CD4-positive, alpha-beta T cell treated with Interleukin-6 for 4 hours (primary cell): ENCODE results near the gene FRS3.
"Not testable (repeated sequence)": the region's sequence is repeated elsewhere in the genome, so short reads cannot be mapped to it uniquely, and the experiment has no call there.

Experiments
- DNase-seq: peaks from one replicate; pipeline ENCODE4 v3.0.0-alpha.2; 2020; ENCODE audit warnings: mixed read lengths

Gene FRS3

GRCh38 chr6:41767112-41767833 lies 12.4 kb downstream of the FRS3 start:
- no peak for DNase-seq

DNA sequence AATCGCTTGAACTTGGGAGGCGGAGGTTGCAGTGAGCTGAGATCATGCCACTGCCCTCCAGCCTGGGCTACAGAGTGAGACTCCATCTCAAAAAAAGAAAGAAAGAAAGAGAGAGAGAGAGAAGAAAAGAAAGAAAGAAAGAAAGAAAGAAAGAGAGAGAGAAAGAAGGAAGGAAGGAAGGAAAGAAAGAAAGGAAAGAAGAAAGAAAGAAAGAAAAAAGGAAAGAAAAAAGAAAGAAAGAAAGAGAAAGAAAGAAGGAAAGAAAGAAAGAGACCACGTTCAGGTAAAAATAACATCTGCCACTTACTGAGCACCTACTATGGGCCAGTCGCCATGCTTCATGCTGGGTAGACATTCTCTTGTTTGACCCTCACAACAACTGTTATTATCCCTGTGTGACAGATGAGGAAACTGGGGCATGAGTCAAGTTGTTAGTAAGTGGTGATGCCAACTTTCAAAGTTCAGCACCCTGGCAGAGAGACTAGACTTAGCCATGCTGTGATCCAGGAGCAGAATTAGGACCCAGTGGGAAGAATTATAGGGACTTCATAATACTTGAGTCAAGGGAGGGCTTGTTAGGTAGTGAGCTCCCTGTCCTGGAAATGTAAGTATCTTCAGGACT lies 13.5 kb downstream of the FRS3 start:
- DNase-seq, result not testable (repeated sequence)

DNA sequence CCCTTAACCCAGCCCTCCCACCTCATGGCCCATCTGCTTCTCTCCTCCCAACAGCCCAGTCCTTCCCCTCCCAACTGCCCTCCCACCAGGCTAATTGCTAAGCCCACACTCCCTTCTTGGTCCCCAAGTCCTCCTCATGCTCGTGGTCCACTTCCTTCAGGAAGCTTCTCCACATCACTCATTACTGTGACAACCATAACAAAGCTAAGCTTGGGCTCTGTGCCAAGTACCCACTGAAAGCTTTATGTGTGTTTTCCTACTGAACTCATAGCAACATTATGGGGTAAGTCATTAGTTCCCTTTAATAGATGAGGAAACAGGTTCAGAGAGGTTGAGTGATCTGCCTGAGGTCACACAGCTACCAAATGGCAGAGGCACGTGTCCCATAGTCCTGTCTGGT lies 16.2 kb downstream of the FRS3 start:
- no peak for DNase-seq

- DNase-seq, result no peak
These were observed 19.7 kb downstream of the FRS3 start for GRCh38 chr6:41759905-41760579.

DNA sequence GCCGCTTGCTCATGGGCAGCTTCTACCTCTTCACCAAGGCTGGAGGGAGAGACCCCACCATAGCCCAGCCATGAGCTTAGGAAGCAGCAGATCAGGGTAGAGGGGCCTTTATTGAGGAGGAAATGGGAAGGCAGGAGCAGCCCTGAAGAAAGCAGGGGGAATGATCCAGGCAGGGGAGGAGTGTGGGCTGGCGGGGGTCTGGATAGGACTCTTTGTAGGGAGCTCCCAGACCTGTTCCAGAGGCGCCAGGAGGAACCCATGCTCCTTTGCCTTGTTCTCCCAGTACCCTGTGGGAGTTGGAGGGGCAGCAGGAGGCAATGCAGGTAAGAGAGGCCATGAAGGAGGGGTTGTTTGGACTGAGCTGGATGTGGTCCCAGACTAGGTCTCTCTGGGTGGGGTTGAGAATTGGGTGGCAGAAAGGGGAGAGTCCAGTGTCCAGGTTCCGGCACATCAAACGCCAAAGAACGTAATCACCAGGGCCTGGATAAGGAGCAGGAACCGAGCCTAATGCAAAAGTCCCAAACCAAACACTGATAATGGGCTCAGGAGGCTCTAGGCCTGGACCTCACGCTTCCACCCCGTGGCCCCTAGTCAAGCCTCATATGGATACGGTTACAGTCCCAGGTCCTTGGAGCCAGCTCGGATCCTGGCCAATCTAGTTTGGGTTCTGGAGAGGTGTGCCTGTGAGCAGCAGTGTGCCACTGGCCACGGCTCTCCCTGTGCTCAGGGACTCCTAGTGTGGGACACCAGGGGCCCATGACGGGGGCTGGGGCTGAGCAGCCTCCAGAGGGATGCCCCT lies 20.4 kb downstream of the FRS3 start:
- no peak for DNase-seq

GRCh38 chr6:41758641-41759035 lies 21.1 kb downstream of the FRS3 start:
- DNase-seq, result no peak

- DNase-seq, result no peak
These were observed 21.6 kb downstream of the FRS3 start for GRCh38 chr6:41757931-41758640.

DNA sequence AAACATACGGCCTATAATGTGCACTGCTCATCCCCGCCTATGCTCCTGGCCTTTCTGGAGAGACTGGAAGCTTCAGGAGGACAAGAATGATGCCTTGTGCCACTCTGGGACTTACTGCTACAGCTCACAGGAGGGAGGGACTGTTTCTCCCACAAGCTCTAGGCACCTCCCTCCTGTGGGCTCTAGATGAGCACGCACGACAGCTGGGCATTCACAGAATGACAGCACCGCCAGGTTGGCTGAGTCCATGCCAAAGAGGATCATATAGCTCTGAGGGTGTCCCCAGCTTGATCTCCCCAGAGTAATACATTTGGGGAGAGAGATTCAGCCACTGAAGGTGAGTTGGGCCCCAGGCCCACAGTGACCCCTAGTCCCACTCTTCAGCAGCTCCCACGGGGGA lies 22.4 kb downstream of the FRS3 start:
- no peak for DNase-seq

- no peak for DNase-seq
These were observed 23.3 kb downstream of the FRS3 start for GRCh38 chr6:41756354-41756753.

- DNase-seq, result no peak
These were observed 23.8 kb downstream of the FRS3 start for GRCh38 chr6:41755895-41756294.

DNA sequence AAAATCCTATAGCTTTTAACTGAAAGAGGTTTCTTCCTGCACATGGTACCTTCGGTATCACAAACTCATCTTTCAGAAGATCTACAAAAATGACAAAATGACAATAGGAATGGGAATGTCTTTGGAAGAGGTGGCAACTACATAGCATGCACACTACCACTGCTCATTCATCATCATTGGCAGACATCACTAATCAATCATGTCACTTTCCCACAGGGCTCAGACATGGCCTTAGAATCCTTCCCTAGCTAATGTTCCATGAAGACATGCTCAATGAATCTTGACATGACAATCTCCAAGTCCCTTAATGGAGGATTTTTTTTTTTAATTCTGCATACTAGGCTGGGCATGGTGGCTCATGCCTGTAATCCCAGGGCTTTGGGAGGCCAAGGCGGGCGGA lies 29.3 kb downstream of the FRS3 start:
- no peak for DNase-seq

DNA sequence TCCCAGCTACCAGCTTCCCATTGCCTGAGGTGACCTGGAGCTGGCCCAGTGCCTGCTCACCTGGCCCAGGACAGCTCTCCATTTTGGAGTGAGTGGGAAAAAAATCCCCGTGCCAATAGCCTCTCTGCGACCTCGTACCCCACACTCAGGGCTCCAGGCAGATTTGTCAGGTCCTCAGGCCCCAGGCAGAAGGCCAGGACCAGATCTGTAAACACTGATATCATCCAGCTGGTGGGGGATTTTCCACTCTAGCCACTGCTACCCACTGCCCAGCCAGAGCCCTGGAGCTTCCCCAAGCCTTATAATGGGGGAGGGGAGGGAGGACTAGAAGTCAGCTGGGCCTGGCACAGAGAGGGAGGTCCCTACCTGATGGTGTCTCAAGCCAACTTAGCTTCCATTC lies 31.2 kb downstream of the FRS3 start:
- no peak for DNase-seq

- DNase-seq, result no peak
These were observed 31.6 kb downstream of the FRS3 start for GRCh38 chr6:41748102-41748477.

DNA sequence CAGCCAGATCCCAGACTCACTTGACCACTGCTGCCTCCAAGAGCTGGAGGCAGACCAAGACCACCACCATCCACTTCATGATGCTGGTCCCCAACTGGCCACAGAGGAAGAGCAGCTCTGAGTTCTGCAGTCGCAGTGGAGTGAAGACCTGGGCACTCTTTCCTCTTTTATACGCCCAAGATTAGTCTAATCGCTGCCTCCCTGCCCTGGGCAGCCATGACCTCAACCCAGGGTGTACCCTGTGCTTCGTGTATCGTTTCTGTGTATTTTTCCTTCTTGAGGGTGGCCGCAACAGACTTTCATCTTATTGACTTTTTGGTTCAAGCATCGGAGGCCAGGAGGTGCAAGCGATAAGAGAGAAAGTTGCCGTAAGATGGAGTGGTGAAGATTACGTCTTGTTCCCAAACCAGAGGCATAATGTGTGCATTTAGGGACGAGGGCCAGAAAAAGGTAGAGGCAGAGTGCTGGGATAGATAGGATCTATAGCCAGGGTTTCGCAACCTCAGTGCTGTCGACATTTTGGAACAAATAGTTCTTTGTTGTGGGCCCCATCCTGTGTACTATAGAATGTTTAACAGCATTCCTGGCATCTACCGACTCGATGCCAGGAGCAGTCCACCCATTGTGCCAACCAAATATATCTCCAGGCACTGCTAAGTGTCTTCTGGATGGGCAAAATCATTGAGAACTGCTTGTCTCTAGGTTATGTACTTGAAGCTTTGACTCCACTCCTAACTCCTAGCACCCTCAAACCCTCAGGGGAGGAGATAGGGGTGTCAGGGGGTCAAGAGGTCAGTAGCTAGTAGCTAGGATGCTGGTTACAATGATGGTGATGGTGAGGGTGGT lies 32.2 kb downstream of the FRS3 start, which contains the start of gene PGC:
PGC (minus strand) TSS at position 142 of the 846 bp plus-strand sequence; CDS start at position 79, 63 bp downstream.
- DNase-seq, result no peak

GRCh38 chr6:41746107-41746506 lies 33.6 kb downstream of the FRS3 start:
- DNase-seq, result no peak

DNA sequence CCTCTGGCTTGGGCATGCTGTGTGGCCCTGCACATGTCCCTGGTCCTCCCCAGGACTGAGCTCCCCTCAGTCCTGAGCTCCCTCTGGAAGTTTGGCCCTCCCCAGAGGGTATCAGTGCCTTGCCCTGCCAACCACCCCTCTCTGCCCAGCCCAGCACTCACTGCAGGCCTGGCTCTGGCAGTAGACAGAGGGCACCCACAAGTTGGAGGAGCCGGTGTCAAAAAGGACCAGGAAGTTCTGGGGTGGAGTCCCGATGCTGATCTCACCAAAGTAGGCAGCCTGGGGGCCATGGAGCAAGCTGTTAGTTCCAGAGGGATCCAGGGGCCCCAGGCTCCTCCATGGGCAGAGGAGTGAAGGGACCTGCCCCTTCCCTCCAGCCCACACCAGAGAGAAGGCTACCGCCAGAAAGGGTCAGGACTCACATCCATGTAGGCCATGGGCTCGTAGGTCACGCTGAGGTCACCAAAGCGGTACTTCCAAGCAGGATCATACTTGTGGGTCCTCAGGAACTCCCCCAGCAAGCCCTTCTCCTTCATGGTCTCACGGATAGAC lies 35.4 kb downstream of the FRS3 start:
- no peak for DNase-seq

- no peak for DNase-seq
These were observed 36.1 kb downstream of the FRS3 start for GRCh38 chr6:41743406-41744235.

GRCh38 chr6:41741625-41742490 lies 37.8 kb downstream of the FRS3 start:
- no peak for DNase-seq
